AG08396 (cell line): ENCODE data around the gene UBR7.
"Not testable (repeated sequence)": the region's sequence is repeated elsewhere in the genome, so short reads cannot be mapped to it uniquely, and the experiment has no call there.

Experiments
- DNase-seq: peaks from one replicate; pipeline ENCODE4 v3.0.0; 2012; ENCODE audit warnings: low spot score, mixed read lengths

The UBR7 gene, protein sequence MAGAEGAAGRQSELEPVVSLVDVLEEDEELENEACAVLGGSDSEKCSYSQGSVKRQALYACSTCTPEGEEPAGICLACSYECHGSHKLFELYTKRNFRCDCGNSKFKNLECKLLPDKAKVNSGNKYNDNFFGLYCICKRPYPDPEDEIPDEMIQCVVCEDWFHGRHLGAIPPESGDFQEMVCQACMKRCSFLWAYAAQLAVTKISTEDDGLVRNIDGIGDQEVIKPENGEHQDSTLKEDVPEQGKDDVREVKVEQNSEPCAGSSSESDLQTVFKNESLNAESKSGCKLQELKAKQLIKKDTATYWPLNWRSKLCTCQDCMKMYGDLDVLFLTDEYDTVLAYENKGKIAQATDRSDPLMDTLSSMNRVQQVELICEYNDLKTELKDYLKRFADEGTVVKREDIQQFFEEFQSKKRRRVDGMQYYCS

GRCh38 chr14:93206793-93207467 lies at the start of gene UBR7, which contains the start of gene GON7:
Gene UBR7, plus strand, starts transcription at chr14:93207256. Its CDS starts 36 bp downstream, at chr14:93207292.
Gene GON7, minus strand, starts transcription at chr14:93207065. Its CDS starts 28 bp downstream, at chr14:93207037.
- peak; percentile 96 for DNase-seq

- not testable (repeated sequence) for DNase-seq
Observed at GRCh38 chr14:93158349-93158748, 48.7 kb upstream of the UBR7 start.

GRCh38 chr14:93159625-93160352 lies 47.3 kb upstream of the UBR7 start:
- not testable (repeated sequence) for DNase-seq

GRCh38 chr14:93160353-93160801 lies 46.7 kb upstream of the UBR7 start:
- peak; percentile 29 for DNase-seq

- no peak for DNase-seq
Observed at GRCh38 chr14:93161411-93161940, 45.6 kb upstream of the UBR7 start.

- no peak for DNase-seq
Observed at GRCh38 chr14:93163564-93163963, 43.5 kb upstream of the UBR7 start.

DNA sequence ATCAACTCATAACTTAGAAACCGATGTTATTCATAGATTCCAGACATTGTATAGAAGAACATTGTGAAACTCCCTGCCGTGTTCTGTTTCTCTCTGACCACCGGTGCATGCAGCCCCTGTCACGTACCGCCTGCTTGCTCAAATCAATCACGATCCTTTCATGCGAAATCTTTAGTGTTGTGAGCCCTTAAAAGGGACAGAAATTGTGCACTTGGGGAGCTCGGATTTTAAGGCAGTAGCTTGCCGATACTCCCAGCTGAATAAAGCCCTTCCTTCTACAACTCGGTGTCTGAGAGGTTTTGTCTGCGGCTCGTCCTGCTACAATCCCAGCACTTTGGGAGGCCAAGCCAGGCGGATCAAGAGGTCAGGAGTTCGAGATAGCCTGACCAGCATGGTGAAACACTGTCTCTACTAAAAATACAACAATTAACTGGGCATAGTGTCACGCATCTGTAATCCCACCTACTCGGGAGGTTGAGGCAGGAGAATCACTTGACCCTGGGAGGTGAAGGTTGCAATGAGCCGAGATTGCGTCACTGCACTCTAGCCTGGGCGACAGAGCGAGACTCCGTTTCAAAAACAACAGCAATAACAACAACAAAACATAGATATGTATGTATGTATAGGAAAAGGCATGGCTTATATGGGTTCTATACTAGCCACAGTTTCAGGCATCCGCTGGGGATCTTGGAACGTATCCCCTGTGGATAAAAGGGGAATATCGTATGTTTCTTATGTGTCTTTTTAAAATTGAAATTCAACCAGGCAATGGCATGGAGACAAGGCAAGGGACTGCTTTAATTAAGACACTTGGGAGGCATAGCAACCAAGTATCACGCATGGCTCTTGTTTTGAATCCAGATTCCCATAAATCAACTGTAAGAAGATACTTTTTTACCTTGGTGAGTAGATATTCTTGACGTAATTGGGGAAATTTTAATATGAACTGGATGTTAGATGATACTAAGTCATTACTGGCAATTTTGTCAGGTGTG lies 41.5 kb upstream of the UBR7 start:
- DNase-seq, result not testable (repeated sequence)

- DNase-seq, result not testable (repeated sequence)
Observed at GRCh38 chr14:93168610-93169009, 38.4 kb upstream of the UBR7 start.

DNA sequence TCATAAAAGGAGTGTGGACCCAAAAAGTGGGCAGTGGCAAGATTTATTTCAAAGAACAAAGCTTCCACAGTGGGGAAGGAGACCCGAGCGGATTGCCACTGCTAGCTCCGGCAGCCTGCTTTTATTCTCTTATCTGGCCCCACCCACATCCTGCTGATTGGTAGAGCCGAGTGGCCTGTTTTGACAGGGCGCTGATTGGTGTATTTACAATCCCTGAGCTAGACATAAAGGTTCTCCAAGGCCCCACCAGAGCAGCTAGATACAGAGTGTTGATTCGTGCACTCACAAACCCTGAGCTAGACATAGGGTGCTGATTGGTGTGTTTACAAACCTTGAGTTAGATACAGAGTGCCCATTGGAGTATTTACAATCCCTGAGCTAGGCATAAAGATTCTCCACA lies 37.4 kb upstream of the UBR7 start:
- DNase-seq, result not testable (repeated sequence)

GRCh38 chr14:93170141-93170540 lies 36.9 kb upstream of the UBR7 start:
- DNase-seq, result not testable (repeated sequence)

DNA sequence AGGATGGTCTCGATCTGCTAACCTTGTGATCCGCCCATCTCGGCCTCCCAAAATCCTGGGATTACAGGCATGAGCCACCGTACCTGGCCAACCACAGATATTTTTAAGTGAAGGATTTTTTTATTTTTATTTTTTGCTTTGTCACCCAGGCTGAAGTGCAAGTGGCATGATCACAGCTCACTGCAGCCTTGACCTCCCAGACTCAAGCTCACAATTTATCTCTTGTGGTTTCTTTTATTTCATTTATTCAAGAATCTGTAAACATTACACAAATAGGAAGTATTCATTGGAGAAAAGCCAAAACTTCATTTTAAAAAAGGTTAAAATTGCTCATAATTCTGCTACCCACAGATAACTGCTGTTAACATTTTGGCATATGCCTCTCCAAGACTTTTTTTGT lies 35.7 kb upstream of the UBR7 start:
- no peak for DNase-seq

DNA sequence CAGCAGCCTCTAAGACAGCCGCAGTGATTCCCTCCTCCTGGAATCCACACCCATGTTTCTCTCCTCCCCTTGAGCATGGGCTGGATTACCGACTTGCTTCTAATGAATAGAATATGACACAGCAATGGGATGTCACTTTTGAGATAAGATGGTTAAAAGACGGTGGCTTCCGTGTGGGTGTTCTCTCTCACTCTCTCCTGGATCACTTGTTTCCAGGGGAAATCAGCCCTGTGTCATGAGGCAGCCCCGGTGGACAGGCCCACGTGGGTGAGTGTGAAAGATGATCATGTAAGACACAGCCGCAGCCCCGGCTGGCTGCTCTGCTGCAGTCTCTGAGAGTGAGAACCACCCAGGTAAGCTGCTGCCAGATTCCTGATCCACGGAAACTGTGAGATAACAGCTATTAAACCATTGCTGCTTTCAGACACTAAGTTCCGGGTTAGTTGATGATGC lies 33.1 kb upstream of the UBR7 start:
- DNase-seq, result no peak

GRCh38 chr14:93174731-93175130 lies 32.3 kb upstream of the UBR7 start:
- DNase-seq, result not testable (repeated sequence)

DNA sequence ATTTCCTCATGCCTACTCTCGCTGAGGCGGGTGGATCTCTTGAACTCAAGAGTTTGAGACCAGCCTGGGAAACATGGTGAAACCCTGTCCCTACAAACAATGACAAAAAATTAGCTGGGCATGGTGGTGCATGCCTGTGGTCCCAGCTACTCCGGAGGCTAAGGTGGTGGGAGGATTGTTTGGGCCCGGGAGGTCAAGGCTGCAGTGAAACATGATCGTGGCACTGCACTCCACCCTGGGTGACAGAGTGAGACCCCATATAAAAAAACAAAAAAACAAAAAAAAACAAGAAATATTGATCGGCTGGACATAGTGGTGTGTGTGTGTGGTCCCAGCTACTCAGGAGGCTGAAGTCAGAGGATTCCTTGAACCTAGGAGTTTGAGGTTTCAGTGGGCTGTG lies 31.6 kb upstream of the UBR7 start:
- no peak for DNase-seq

GRCh38 chr14:93183596-93184317 lies 23.3 kb upstream of the UBR7 start:
- no peak for DNase-seq

- peak; percentile 95 for DNase-seq
Observed at GRCh38 chr14:93184391-93185348, 22.4 kb upstream of the UBR7 start, which contains the start of the genes LYSET and MOAP1. Gene LYSET, plus strand, starts transcription at chr14:93185317. Its CDS starts 89 bp downstream, at chr14:93185406. Gene MOAP1, minus strand, starts transcription at chr14:93184897. Its CDS starts 655 bp downstream, at chr14:93184242.

DNA sequence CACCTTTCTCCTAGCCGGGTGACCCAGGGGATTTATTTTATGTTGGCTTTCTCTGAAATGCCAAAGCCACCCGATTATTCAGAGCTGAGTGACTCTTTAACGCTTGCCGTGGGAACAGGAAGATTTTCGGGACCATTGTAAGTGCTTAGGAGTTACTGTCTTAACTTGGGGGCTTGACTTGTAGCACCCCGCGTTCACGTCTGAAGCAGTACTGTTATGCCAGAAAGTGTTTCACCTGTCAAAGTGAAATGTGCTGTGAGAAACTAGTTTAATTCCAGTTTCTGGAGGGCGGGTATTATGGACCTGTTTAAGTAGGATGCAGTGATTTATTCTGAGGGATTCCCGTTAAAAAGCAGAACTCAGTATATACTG lies 21.7 kb upstream of the UBR7 start:
- no peak for DNase-seq

- DNase-seq, result no peak
Observed at GRCh38 chr14:93186466-93186865, 20.6 kb upstream of the UBR7 start.

DNA sequence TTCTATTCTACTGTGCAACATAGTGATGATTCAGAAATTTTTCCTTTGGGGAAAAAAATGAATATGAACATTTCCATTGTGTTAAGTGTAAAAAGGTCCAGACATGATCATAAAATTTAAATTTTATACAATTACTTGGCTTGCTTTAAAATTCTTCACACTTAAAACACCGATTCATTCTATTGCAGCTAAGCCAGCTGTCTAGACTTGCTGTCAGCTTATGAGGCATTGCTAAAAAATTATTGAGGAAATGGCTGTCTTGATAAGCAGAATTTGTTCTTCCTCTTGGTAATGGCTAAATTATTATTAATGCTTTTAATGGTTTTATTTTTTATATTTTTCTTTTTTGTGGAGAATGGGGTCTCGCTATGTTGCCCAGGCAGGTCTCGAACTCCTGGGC lies 20.1 kb upstream of the UBR7 start:
- no peak for DNase-seq
